ENCODE data around the gene CCL20. TPM values are rescaled to one million over a fixed set of nuclear protein-coding genes. Genes with fewer than 3 reads are reported as not detected.

CCL20 gene
- polyA plus RNA-seq, 1 of the 3 experiments (the other 2 are of a cell fraction) = 0.12 TPM

DNA sequence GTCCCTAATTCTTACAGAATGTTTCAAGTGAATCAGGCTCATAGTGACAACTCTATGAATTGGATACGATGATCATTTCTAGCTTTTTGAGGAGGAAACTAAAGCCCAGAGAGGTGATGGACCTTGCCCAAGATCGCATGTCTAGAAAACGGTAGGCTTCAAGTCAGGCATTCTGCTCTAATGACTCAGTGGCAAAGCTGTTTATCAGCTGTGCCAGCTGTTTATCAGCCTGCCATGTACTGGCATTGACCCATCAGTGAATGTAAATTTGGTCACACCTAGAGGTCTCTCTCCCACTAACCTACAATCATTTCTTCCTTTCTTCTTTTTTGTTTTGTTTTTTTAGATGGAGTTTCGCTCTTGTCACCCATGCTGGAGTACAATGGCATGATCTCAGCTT lies 51.6 kb downstream of the CCL20 start:
- Histone ChIP-seq H3K9ac (no peak overlapping the region), H3K79me2 (ENCODE audit: insufficient read depth) (no peaks in the 10 kb centered on the region), H3F3A (replicated peaks; ENCODE audit: insufficient read depth) (peaks cover 30% of the 10 kb centered on the region), H3K27ac (ENCODE audit: low read depth in 2 of 2, low read length in 1 of 2) (no peak overlapping the region; a peak in 1 of 4 replicates), H3K4me1 (ENCODE audit: control insufficient read depth in 1 of 2, insufficient read depth in 2 of 2, low read depth in 1 of 2, low read length in 1 of 2) (peaks cover 0 to 18% of the 10 kb centered on the region in 2 experiments; a peak in 2 of 4 replicates), H3K4me2 (no peak overlapping the region), H2AFZ (ENCODE audit: low read depth) (no peak overlapping the region), H3K4me3 (ENCODE audit: low read depth in 2 of 2, low read length in 1 of 2) (no peak overlapping the region), H4K20me1 (ENCODE audit: insufficient read depth) (no peaks in the 10 kb centered on the region), H3K9me2 (no peaks in the 10 kb centered on the region), H3K27me3 (ENCODE audit: insufficient read depth) (no peaks in the 10 kb centered on the region), H3K36me3 (replicated peaks in 1 of 2; ENCODE audit: control insufficient read depth in 1 of 2, insufficient read depth in 2 of 2, low read length in 1 of 2) (no peaks in the 10 kb centered on the region), H3K9me3 (no peaks in the 10 kb centered on the region)
- ChIA-PET POLR2A (no interaction called here), CTCF (interaction anchor here (1.1 kb wide), 1 partner anchor 12 kb away, joined by 3 read pairs; no protein-coding TSS in a partner anchor)
- TF ChIP-seq EZH2phosphoT487 (IDR thresholded peaks at IDR 0.05; ENCODE audit: borderline replicate concordance, low read depth) (no peak), SMC3 (IDR thresholded peaks at IDR 0.05; ENCODE audit: low read depth, low read length) (no peak)
- 73% methylated on average over 4 of the region's 4 CpGs for WGBS (ENCODE audit: low lambda C conversion rate)
- no peak for DNase-seq

Small RNA genes within 50 kb of the gene (small RNA-seq; reads per million reads assigned to genes)
- gene SNRPGP8 = 0 reads per million in 7 experiments

Other genes starting within 250 kb of the CCL20 start
- not detected in 2 replicates for gene SCYGR2, start 214.9 kb upstream of the CCL20 start, polyA plus RNA-seq (2012; rRNA removed)
- not detected in 2 replicates for gene SCYGR3, start 199.0 kb upstream of the CCL20 start, polyA plus RNA-seq (2012; rRNA removed)
- gene SCYGR4, start 196.3 kb upstream of the CCL20 start, polyA plus RNA-seq (2012; rRNA removed) = not detected in 2 replicates
- gene SCYGR5, start 147.0 kb upstream of the CCL20 start, polyA plus RNA-seq (2012; rRNA removed) = not detected in 2 replicates
- 0.02 and 0.13 TPM in 2 replicates for gene SLC19A3, start 95.8 kb upstream of the CCL20 start, polyA plus RNA-seq (2012; rRNA removed)
- gene SCYGR6, start 89.1 kb upstream of the CCL20 start, polyA plus RNA-seq (2012; rRNA removed) = not detected in 2 replicates
- gene SCYGR7, start 85.5 kb upstream of the CCL20 start, polyA plus RNA-seq (2012; rRNA removed) = not detected in 2 replicates
- not detected in 2 replicates for gene SCYGR8, start 67.9 kb upstream of the CCL20 start, polyA plus RNA-seq (2012; rRNA removed)
- gene DAW1, start 57.8 kb downstream of the CCL20 start, polyA plus RNA-seq (2012; rRNA removed) = 1.2 and 2.4 TPM in 2 replicates

Data from SK-N-SH (cell line).